Left renal cortex interstitium (tissue), 4 donors: ENCODE data around the gene FIBP. TPM values are rescaled to one million over a fixed set of nuclear protein-coding genes. Genes with fewer than 3 reads are reported as not detected.

Source experiments
- DNase-seq, 4 donors: peaks; one replicate each; pipeline ENCODE4 v3.0.0-alpha.2; 2013; ENCODE audit warnings: low read depth in 4 of 4, low spot score in 2 of 4, missing footprints in 1 of 4
- polyA plus RNA-seq, 4 donors: library from polyadenylated mRNA; unstranded; fragments of 120-200 nt; gene quantifications; one replicate each; pipeline ENCODE4 v1.2.1, GENCODE V29; 2013; ENCODE audit not compliant: insufficient read length in 4 of 4

Gene FIBP
- polyA plus RNA-seq, 4 donors = 91.1 to 106 (median 96.7) TPM

DNA sequence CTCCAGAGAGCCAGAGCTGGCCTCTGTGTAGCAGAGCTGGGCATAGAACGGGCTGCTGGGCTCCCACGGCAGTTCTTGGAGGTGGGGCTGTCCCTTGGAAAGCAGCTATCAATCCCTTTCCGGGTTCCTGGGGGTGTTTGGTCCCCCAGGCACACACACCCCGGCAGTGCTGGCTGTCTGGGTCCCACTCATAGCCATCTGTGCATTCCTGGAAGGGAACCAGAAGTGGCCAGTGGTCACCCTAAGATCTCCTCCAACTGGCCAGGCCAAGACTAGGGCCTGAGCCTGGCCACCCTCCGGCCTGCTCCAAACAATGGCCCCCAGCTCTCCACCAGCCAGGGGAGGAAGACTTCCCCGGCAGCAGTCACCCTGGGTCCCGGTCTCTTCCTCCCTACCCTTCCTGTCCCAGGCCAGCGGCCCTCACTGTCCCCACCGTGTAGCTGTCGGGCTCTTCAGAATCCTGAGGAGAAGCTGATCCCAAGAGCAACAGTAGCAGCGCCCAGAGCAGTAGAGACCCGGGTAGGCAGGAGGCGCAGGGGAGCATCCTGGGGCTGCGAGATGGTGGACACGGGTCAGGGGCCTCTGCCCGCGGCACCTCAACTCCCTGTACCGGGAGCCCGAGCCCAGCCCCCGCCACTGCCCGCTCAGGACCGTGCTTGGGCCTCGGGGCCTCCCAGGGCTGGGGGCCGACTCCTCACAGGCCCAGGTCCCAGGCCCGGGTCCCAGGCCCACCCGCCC, 16.3 kb downstream of the FIBP start:
- no peak for DNase-seq

DNA sequence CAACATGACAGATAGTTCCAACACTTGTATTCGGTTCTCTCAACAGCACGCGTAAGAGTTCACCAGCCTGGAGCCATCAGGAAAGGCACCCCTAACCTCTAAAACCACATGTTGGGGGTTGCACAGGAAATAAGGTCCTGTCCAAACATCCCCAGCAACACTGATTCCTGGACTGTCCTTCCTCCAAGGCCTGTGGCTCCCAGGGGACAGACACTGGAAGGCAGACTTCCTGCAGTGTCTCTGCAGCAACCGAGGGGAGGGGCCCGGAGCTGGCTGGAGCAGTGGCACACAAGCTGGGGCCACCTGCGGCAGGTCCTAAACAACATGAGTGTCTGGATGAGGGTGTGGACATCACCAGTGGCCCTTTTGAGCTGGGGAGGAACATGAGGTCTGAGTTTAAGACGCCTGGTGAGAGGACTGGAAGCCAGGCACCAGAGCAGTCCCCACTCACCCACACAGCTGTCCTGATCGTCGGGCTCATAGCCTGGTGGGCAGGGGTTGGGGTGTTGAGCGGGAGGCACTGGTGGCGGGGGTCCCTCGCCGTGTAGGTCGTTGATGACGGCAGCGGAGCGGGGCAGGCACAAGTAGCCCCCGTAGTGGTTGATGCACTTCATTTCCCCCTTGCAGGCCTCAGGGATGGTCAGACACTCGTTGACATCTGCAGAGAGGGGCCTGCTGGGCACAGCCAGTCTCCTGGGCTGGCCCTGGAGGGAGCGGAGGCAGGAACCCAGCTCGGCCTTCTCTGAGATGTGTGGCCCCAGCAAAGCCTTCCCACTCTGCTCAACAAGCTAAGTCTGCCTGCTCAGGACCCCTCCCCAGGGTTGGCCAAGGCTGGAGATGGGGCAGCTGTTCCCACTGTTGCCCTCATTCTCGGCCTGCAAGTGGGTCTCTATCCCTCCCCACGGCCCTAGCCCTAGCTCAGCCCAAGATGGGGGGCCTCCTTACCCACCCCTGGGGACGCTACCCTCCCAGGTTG, 17.3 kb downstream of the FIBP start:
- DNase-seq = no peak

- DNase-seq = no peak
Measured at GRCh38 chr11:65870307-65870658, 18.0 kb downstream of the FIBP start.

DNA sequence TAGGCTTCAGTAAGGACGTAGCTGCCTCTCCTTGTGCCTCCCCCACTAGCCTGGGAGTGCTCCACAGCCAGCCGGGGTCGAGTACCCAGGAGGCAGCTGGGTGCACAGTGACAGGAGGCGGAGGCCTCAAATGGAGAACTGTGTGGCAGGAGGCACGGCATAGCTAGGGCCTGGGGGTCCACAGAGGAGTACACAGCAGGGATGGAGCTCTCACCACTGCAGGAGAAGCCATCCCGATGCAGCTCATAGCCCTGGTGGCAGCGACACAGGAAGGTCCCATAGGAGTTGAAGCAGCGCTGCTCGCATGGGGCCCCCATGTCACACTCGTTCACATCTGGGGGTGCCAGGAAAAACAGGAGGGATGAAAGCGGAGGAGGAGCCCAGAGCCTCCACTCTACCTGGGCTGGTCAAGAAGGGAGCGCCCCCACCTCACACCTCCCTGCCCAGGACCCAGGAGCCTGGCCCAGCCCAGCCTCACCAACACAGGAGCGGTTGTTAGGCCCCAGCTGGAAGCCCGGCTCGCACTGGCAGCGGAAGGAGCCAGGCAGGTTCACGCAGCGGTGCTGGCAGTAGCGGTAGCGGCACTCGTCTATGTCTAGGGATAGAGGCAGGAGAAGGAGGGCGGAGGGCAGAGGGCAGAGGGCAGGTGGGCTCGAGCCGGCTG, 18.5 kb downstream of the FIBP start:
- no peak for DNase-seq

DNA sequence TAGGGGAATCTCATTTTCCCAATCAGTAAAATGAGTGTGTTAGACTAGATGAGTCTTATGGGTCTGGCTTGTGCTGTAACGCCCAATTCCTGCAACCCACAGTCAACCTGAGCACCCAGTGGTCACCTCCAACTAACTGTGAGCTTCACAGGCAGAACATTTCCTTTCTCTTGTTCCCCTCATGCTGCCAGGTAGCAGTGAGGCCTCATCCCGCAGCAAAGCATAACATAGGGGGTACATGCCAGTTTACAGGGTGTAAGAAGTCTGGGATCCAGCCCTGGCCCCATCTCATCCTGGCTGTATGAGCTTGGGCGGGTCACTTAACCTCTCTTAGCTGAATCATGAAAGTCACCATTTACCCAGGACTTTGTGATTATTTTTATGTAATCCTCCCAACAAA, 19.4 kb downstream of the FIBP start:
- no peak for DNase-seq

- no peak for DNase-seq
Measured at GRCh38 chr11:65868076-65868667, 20.1 kb downstream of the FIBP start.

DNA sequence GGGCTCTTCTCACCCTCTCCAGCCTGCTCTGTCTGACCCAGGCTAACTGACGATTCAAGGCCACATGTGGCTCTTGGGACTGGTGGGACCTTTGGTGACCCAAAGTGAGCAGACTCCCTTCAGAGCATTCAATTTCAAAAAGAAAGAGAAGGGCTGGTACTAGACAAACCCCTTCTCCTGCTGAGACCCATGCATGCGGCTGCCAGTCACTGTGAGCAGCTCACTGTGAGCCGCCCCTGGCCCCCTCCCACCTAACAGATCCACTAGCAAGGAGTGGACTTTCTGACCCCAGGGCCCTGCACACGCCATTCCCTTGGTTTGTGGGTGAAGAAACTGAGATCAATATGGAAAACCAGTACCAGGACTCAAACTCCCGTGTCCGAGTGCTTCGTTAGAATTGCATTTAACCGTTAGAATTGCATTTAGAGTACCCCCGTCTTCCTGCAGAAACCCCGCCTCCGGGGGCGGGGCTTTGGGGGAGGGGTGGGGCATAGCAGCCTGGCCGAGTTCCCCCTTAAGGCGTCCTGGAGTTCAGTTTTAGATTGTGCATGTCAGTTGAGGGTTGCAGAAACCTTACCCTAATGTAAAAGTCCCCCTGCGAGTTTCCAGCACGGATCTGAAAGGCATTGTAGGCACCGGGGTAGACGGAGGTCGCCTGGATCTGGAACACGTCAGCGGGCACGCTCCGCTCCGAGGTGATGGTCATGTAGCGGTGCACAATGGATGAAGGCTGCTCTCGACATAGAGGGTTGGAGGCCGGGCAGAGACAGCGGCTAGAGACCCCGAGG, 20.8 kb downstream of the FIBP start:
- no peak for DNase-seq

GRCh38 chr11:65866509-65867283, 21.6 kb downstream of the FIBP start:
- no peak for DNase-seq

DNA sequence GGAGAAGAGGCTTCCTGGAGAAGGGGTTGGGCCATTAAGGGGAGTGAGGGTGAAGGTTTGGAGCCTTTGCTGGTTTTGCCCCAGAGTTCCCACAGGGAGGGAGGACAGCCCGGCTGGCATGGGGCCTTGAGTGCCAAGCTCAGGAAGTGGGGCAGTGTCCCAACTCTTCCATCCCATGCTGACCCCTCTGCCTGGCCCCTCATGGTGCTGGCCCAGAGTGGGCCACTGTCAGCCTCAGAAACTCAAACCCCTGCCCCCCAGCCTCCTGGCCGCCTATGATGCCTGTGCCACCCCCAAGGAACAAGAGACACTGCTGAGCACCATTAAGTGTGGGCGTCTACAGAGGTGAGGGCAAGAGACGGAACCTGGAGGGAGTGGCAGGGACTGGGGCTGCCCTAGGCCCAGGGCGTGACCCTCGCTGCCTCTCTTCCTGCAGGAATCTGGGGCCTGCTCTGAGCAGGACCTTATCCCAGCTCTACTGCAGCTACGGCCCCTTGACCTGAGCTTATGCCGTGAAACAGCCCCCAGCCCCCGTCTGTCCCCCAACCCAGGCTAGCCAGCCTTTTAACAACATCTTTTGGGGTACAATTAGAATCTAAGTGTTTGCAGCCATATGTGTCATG, 22.6 kb downstream of the FIBP start:
- DNase-seq = no peak

DNA sequence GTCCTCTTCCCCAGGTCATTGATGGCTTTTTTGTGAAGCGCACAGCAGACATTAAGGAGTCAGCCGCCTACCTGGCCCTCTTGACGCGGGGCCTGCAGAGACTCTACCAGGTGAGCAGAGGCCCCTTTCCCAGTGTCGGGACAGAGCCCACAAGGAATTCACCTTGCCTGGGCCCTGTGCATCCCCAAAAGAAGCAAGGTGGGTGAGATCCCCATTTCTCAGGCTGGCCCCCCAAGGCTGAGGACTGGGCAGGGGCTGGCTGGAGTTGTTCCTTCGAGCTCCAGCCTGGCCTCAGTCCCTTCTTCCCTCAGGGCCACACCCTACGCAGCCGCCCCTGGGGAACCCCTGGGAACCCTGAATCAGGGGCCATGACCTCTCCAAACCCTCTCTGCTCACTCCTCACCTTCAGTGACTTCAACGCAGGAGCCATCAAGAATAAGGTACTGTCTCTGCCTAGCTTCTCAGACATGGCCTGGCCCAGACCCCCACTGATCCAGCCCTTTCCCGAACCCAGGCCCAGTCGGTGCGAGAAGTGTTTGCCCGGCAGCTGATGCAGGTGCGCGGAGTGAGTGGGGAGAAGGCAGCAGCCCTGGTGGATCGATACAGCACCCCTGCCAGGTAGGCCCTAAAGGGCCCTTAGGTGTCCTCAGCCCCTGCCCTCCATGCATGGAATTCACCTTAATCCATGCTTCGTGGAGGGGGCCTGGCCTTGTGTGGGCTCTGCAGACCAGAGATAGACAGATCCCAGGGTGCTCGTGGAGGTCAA, 23.4 kb downstream of the FIBP start:
- DNase-seq = no peak

DNA sequence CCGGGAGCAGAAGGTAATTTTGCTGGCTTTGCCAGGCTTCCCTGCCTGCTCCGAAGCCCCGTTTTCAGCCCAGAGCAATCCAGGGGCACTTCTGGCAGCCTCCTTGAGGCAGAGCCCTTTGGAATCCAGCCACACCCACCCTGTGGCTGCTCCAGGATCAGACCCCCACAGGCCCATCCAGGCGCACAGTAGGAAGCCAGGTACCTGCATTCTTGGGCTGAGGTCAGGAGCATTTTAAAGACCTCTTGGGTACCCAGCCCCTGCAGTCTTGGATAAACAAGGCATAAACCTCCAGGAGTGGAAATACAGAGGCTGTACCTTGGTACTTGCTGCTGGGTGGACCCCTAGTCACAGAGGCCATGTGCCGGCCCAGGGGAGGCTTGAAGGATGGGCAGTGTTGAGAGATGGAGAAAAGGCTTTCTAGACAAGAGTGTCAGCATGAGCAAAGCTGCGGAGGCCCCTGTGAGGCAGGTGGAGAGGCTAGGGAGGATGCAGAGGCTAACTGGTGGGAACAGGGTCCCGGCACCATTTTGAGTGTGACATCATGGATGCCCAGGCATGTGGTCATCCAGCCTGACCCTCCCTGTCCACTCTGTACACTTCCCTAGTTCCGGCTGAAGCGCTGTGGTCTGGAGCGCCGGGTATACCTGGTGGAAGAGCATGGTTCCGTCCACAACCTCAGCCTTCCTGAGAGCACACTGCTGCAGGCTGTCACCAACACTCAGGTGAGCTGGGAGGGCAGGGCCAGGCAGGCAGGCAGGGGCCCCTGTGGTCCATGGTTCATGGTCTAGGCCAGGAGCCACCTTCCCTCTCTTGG, 24.2 kb downstream of the FIBP start:
- no peak for DNase-seq

GRCh38 chr11:65862941-65863888, 25.1 kb downstream of the FIBP start:
- no peak for DNase-seq

GRCh38 chr11:65862191-65862735, 26.0 kb downstream of the FIBP start:
- DNase-seq = no peak

DNA sequence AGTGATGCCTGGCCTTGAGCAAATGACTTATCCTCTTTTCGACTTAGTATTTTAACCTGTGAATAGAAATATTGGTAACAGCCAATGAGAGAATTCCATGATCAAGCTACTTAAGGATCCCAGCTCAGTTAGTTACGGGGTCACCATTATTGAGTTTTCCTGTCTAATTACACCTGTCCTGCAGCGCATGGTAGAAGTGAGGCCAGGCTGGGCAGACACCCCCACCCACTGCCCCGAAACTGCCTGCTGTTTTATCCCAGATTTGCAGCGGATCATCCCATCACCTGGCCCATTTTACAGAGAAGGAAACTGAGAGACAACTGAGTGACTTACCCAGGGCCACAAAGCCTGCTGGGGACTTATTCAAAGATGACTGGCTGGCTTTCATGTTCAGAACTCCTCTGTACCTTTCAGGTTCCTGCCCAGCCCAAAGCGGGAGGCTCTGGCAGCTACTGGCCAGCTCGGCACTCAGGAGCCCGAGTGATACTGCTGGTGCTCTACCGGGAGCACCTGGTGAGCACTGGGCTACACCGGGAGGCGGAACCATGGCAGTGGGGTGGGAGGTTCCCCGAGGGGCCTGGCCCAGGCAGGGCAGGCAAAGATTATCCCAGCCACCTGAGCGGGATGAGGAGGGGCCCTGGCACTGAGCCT, 26.6 kb downstream of the FIBP start:
- DNase-seq = no peak

DNA sequence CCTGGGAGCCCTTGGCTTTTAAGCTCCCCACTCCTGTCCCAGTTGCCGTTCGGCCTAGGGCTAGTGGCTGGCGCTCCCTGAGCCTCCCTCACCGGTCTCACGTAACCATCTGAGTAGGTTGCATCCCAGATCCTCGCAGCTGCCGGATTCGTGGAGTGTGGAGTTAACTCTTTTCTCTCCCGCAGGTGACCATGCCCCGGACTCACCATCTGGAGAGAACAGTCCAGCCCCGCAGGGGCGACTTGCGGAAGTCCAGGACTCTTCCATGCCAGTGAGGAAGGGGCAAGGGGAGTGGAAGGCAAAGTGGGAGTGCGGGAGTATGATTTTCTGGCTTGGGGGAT, 27.1 kb downstream of the FIBP start:
- DNase-seq = no peak
